Stimulated activated CD8-positive, alpha-beta memory T cell treated with anti-CD3 and anti-CD28 coated beads, Interleukin-4, amount 100 ng/mL, for 4 hours (primary cell): ENCODE results near the gene IMPDH1.

Experiments
- DNase-seq, 2 donors: peaks; one replicate each; pipeline ENCODE4 v3.0.0-alpha.2; 2020; ENCODE audit warnings: low read depth in 2 of 2, low spot score in 1 of 2

IMPDH1 gene

DNA sequence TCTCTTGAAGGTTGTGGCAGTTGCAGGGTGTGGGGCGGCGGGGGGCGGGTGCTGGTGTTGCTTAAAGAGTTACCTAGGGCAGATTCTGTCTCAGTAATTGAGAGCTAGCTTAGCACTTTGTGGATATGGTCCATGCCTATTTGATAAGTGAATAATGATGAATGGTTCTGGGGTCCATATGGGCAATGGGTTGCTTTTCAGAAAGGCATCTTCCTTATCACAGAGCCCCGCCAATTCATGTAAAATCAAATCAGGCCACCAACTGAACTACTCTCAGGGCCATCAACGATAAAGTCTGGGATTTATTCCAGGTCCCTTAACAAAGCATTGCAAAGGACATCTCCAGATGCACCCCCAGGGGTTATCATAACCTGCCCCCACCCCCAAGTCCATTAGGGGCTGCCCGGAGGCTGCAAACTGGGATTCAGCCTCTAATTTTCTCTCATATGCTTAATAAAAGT, 46.5 kb downstream of the IMPDH1 start:
- no peak for DNase-seq

DNA sequence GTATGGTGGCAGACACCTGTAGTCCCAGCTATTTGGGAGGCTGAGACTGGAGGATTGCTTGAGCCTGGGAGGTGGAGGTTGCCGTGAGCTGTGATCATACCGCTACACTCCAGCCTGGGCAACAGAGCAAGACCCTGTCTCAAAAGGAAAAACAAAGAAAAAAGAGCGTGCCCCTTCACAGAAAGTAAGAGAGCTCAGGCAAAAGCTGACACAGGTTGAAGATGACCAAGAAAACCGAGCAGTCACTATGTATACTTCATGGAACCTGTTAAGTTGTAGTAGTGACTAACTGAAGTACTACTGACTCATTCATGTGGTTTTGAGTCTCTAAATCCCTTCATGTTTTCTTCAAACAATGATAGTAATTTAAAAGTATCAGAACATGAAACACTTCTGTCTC, 47.1 kb downstream of the IMPDH1 start:
- no peak for DNase-seq

DNA sequence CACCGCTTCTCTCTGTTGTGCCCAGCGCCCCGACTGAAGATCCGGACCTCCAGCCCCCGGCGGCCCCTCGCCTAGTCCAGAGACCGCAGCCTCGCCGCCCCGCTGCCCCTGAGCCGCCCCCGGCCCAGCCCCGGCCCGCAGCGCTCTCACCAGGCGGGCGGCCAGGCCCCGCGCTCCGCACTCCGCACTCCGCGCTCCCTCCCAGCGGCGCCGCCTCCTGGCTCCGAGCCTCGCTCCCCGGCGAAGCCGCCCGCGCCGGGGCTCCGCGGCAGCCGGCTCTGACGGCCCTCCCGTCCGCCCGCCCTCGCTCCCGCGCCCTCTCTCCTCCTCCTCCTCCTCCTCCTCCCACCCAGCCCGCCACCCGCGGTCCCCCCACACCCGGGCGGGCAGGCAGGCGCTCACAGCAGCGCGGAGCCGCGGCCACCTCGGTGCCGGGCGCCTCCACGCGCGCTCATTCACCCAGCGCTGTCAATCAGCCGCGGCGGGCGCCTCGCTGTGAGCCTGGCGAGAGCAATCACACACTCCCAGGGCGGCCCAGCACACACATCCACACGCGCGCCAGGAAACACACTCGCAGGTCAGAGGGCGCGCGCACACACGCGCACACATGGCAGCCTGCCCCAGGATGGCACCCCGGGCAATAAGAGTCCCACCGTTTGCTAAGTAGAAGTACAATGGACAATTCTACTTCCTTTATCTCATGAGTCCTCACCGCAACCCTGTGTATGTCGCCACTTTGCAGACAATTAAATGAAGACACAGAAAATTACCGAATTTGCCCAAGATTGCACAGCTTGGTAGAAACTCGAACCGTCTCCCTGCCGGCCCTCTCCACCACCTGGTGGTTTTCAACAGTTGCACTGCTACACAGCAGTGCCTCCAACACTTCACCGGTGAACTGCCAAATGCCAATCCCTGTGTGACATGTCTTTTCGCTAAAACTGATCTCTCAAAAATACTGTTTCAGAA, 48.1 kb downstream of the IMPDH1 start, which contains the start of gene PRRT4:
PRRT4 (minus strand) TSS at position 280 of the 969 bp plus-strand sequence.
- peak in 1 of 2 donors; percentile 18 for DNase-seq

DNA sequence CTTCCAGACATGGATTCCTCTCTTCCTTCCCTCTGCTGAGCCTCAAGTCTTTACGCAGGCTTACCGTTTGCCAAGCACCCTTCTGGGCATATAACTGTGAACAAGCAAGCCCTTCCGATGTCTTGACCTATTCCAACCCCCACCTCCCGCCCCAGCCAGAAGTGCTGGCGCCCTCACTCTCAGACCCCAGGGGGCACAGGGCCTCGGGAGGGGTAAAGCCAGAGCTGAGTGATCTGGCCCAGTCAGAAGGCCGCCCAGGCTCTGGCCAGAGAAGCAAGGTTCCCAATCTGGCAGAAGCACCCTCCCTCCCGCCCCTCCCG, 49.5 kb downstream of the IMPDH1 start:
- no peak for DNase-seq

DNA sequence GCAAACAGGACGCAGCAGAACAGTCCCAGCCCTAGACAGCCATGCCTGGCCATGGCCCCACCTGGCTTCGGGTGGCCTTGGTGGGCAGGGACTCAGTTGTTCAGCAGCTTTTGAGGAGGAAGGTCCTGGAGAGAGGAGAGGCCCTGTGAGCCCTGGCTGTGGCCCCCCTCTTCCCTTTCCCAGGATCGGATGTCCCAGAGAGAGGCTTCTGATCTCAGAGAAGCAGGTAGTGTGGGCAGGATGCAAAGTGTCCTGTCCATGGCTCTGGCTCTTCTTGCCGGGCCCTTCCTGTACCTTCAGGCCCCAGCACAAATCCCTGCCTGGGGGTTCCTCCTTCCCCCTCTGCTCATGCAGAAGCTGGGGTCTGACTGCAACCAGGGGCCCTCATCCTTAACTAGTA, 49.8 kb downstream of the IMPDH1 start:
- DNase-seq, result no peak

DNA sequence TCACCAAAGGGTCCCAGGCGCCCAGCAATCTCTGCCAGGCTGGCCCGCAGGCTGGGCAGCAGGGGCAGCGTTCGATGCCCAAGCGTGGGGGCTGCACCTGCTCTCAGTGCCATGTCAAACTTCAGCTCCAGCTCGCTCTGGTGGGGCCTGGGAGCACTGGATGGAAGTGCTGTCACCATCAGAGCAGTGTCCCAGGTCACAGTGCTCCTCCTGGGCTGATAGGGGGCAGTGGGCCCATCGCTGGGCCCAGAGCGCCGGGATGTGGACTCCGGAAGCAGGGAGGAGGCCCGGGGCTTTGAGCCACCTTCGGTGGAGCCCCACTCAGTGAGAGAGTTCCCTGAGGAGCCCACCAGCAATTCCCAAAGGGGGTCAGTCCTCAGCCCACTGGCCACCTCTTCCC, 50.4 kb downstream of the IMPDH1 start:
- DNase-seq, result no peak

DNA sequence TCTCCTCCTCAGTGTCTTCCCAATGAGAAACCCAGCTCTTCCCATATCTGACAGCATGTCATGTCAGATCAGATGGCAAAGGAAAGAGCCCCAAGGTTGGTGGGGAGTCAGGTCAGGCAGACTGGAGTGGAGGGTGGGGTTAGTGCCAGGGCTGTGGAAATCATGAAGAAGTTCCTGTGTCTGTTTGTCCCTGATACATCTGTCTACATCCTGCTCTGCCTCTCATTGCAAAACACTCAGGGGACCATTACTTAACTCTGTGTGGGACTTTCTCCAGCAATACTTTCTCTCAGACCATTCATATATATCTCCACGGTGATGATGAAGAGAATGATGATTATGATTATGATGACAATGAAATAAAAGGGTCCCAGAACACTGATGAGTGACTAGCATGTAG, 51.5 kb downstream of the IMPDH1 start:
- DNase-seq, result no peak

DNA sequence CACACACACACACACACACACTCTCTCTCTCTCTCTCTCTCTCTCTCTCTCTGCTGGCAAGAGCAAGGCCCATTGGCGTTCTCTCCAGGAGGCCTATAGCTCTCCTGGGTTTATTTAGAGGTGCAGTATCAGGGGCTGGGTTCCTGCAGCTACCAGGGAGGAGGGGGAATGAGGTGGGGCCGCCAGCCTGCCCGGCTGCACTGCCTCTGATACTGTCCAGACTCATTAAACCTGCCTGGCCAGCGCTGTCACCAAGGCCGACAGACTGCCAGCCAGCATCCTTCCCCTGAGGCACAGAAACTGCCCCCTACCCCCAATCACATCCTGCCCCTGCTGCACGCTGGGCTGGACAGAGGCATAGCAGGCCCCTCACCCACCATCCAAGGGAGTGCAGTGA, 52.6 kb downstream of the IMPDH1 start:
- no peak for DNase-seq

DNA sequence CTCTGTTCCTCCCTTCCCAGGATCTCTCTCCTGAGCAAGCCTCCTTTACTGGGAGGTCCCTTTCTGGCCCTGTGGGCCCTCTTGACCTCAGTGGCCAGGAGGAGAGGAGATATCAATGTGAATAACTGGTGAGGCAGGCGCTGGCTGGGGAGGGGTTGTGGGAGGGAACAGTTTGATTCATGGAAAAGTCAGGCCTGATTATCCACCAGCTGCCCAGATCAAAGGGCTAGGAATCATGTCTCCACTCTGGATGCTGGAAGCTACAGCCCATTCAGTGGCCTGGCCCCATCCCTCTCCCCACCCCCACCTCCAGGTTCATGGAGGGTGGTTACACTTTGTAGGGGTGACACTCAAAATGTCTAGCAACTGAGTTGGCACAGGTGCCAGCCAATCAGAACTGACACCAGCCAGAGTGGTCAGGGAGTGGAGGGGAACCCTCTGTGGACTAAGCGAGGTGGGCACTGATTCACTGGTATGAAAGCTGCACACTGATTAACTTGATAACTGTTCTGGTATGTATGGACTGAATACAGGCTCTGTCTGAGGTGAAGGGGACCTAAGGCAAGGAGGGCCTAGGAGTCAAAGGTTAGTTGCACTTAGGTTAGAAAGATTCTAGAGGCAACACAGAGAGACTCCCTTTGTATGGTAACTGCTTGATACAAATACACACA, 53.1 kb downstream of the IMPDH1 start:
- no peak for DNase-seq

DNA sequence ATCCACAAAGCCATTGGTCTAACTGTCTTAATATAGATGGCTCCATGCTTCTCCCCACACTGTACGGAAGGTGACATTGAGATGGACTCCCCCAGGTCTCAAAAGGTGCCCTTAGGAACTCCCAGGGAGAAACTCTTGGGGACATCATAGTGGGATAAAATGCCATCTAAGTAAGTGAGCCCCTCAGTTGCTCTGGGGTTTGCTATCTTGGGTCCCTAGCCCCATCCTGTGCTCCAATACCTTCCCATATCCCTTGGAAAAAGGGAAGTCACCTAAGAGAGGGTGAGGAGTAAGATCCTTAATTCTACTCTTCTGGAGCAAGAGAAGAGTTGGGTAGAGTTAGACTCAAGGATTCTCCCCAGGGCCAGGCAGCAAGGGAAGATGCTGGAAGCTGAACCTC, 56.2 kb downstream of the IMPDH1 start:
- no peak for DNase-seq

DNA sequence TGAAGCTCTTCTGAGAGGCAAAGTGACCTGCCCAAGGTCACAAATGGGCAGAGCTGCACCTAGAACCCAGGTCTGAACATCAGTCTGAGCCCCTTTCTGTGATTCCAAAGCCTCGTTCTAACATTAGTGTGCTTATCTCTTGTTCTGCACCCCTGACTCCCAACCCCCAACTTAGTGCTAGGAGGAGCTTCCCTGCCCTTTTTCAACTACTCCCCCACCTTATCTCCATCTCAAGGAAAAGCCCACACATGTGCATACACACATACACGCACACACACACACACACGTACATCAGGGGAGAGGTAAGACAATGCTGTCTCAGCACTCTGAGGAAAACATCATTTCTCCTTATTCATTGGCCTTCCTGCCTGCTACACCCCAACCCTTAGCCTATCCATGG, 56.6 kb downstream of the IMPDH1 start:
- DNase-seq, result no peak

DNA sequence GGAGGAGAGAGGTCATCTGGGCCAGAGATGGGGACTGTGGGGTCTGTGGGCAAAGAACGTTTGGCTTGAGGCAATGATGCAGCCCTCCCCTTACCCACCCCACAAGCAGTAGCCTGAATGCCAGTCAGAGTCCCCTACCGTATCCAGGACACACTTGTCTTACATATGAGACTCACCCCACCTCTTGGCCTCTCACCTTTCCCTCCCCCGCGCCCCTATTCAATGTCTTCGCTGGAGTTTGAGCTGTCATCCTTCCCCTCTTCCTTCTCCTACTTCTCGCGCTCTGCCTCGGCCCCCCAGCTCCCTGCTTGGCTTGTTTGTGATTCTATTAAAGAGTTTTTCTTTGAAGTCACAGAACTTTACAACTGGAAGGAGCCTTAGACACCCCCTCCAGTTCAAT, 57.1 kb downstream of the IMPDH1 start:
- DNase-seq, result no peak

DNA sequence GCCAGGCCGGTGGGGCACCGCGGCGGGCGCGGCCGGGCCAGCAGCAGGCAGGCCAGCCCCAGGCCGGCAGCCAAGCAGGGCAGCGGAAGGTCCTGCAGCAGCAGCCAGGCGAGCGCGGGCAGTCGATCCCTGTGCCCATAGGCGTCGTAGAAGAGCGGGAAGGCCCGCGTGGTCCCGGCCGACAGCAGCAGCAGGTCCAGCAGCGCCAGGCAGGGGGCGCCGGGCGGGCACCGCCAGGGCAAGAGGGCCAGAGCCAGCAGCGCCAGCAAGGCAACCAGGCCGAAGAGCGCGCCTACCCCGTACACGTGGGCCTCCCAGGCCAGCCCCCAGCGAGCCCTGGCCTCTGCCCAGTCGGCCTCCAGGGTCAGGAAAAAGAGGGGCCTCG, 57.6 kb downstream of the IMPDH1 start:
- no peak for DNase-seq

DNA sequence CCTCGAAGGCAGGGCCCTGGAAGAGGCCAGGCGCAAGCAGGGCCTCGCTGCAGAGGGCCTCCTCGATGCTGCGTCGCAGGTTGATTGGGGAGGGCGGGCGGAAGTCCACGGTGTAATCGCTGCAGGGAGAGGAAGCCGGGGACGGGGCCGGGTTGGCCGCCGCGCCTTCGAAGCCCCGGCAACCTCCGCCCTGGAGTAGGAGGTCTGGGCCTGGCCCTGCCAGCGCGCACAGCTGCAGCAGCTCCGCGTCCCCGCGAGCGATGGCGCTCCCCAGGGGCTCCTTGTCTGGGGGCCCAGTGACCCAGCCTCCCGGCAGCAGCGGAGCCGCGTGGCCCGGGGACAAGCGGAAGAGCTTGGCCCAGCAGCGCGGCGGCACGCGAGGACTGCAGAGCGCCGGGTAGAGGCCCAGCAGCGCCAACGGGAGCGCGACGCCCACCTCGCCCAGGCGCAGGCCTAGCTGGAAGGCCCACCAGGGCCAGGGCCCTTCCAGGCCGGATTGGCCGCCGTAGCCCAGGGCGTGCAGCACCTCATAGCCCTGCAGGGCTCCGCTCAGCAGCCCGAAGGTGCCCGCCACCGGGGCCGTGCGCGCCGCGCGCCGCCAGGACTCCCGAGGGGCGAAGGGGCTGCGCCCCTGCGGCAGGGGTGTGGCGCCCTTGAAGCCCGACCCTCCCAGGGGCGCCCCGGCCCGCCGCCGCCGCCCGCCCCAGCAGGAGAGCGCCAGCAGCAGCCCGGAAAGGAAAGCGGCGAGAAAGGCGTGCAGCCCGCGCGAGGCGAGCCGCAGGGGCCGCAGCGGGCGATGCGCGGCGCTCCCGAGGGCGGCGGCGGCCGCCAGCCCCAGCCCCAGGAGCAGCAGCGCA, 58.3 kb downstream of the IMPDH1 start:
- DNase-seq, result no peak

DNA sequence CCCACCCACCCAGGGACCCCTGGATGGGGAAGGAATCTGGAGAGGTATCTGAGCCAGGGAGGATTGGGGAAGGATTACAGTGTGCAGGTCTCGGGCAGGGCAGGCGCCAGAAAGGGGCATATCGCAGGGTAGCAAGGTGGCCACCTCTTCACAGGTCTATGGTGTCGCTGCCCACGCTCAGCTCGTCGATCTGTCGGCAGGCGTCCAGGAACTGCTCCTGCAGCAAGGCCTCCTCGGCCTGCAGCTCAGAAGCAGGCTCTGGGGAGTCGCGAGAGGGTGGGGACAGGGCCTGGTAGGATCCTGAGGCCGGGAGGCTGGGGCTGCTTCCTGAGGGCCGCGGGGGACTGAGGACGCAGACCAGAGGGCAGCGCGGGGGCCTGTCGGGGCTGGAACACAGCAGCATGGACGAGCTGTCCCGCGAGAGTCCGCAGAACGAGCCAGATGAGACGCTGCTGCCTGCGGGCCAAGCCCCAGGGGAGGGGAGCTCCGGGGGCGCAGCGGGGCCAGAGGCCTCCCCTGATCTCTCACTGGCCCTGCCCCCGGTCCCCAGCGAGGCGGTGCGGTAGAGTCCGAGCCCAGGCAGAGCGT, 59.0 kb downstream of the IMPDH1 start:
- no peak for DNase-seq

DNA sequence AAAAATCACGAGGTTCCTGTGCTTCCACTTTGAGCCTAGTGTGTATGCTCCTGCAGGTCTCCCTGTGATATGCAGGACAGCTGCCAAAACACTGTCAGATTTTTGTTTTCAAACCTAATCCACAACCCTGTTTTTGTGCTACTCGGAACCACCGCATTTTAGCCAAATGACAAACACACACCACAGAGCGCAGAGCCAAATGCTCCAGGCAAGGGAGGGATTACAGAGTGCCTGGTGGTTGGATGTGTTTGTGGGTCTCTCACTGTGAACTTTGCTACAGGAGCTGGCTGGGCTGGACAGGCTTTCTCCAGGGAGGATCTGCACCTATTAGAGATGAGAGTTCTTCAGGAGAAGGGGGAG, 60.3 kb downstream of the IMPDH1 start:
- no peak for DNase-seq

DNA sequence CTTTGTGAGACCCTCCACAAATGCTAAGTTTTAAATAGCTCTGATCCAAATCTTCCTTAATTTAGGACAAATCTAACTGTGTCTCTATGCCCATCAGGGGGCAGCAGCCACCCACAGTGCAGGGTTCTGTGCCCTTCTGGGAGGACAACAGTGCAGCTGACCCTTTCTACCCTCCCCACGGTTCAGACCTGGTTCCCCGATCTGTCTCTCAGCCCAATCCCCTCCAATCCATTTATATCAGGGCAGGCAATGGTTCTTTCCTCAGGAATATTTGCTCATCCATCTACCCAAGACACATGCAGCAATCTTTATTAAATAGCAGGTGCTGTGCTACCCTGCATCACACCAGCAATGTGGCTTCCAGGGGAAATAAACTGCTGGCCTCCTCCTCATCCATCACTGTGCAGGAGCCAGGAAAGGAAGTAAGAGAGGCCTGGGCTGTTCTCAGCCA, 62.1 kb downstream of the IMPDH1 start:
- DNase-seq, result no peak

DNA sequence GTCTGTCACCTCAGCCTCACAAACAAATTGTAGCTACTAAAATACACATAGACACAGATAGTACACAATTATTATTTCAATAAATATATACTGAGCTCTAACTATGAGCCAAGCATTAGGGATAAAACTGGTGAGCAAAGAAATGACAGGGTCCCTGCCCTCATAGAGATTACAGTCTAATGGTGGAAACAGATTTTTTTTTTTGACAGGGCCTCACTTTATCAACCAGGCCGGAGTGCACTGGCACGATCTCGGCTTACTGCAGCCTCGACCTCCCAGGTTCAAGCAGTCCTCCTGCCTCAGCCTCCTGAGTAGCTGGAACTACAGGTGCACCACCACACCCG, 65.4 kb downstream of the IMPDH1 start:
- no peak for DNase-seq

DNA sequence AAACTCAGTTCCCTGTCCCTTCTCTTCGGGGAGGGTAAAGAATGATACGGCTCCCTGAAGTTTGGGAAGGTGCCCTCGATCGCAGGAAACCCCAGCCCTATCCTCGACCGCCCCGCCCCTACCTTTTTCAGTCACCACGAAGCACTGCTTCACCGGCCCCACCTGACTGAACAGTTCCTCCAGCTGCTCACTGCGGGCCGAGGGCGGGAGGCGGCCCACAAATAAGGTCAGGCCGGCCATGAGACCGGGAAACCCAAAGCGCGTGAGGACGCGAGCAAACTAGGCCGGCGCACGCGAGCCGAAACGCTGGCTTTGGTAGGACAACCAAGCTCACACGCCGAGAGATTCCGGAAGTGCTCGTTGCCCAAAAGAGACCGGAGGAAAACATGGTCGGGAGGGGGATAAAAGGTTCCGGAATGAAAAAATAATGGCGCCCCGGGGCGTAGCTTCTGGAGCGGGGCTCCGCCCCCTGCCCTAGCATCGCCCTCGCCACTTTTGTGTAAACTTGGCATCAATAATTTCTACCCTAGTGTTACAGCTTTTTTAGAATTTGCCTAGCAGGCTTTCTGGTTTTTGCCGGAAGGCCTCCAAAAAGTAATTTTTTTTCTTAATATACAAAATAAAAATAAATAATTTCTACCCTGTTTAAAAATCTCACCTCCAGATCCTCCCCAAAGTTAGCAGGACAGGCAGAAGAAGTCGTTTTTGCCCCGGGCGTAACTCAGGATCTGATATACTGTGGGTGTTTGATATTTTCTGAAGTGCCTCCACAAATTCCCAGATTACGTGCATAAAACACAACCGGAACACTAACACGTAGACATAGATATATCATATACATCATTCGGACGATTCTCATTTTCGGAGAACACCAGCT, 66.0 kb downstream of the IMPDH1 start, which contains the start of gene RBM28:
RBM28 (minus strand) TSS at position 355 of the 877 bp plus-strand sequence; CDS start at position 240, 115 bp downstream.
- peak; percentile 60 to 67 for DNase-seq
